H9 (cell line): ENCODE measurements around the gene CFAP57. TPM values are rescaled to one million over a fixed set of nuclear protein-coding genes. Genes with fewer than 3 reads are reported as not detected.

Experiments
- DNase-seq: peaks from one replicate; pipeline ENCODE4 v3.0.0-alpha.2; 2017
- H2AFZ ChIP-seq: one replicate; pipeline ENCODE4 v1.6.1; 2013; ENCODE audit warnings: mild to moderate bottlenecking, low read length, control low read depth, moderate library complexity
- H2AK5ac ChIP-seq: 2 replicates; pipeline ENCODE4 v1.6.1; 2013; ENCODE audit warnings: low read length, control low read depth, mixed read lengths; ENCODE audit not compliant: insufficient read length
- H2BK120ac ChIP-seq: one replicate; pipeline ENCODE4 v1.6.1; 2013; ENCODE audit warnings: low read depth, mild to moderate bottlenecking, low read length, control low read depth, inconsistent platforms; ENCODE audit not compliant: poor library complexity, severe bottlenecking
- H2BK12ac ChIP-seq: 2 replicates; pipeline ENCODE4 v1.6.1; 2013; ENCODE audit warnings: low read length, control low read depth, mixed read lengths, low read depth; ENCODE audit not compliant: insufficient read length
- H2BK15ac ChIP-seq: 2 replicates; pipeline ENCODE4 v1.6.1; 2013; ENCODE audit warnings: low read depth, low read length, control low read depth
- H2BK20ac ChIP-seq: one replicate; pipeline ENCODE4 v1.6.1; 2013; ENCODE audit warnings: low read depth, mild to moderate bottlenecking, low read length, control low read depth, inconsistent platforms; ENCODE audit not compliant: poor library complexity, severe bottlenecking
- H2BK5ac ChIP-seq: 2 replicates; pipeline ENCODE4 v1.6.1; 2013; ENCODE audit warnings: low read length, control low read depth, mixed read lengths; ENCODE audit not compliant: insufficient read length
- H3K14ac ChIP-seq: 2 replicates; pipeline ENCODE4 v1.6.1; 2013; ENCODE audit warnings: low read length, control low read depth; ENCODE audit not compliant: insufficient read depth
- H3K18ac ChIP-seq: 2 replicates; pipeline ENCODE4 v1.6.1; 2013; ENCODE audit warnings: low read depth, mild to moderate bottlenecking, mixed read lengths, low read length, control low read depth; ENCODE audit not compliant: insufficient read length
- H3K23ac ChIP-seq: 2 replicates; pipeline ENCODE4 v1.6.1; 2013; ENCODE audit warnings: low read length, control low read depth, mixed read lengths, low read depth; ENCODE audit not compliant: insufficient read length
- H3K23me2 ChIP-seq: 2 replicates; pipeline ENCODE4 v1.6.1; 2013; ENCODE audit warnings: low read depth, mild to moderate bottlenecking, mixed read lengths, low read length, control low read depth; ENCODE audit not compliant: insufficient read length, poor library complexity, severe bottlenecking
- H3K27ac ChIP-seq: 2 replicates; pipeline ENCODE4 v1.5.1; 2013; ENCODE audit warnings: low read length, control low read depth, mixed read lengths, low read depth; ENCODE audit not compliant: insufficient read length
- H3K27me3 ChIP-seq: 2 replicates; pipeline ENCODE4 v1.6.1; 2013; ENCODE audit warnings: low read length, control low read depth, inconsistent platforms; ENCODE audit not compliant: insufficient read depth
- H3K4ac ChIP-seq: 2 replicates; pipeline ENCODE4 v1.6.1; 2013; ENCODE audit warnings: low read depth, mild to moderate bottlenecking, control low read depth, inconsistent platforms, low read length, moderate library complexity
- H3K4me1 ChIP-seq: 2 replicates; pipeline ENCODE4 v1.6.1; 2013; ENCODE audit warnings: low read length, control low read depth, inconsistent platforms; ENCODE audit not compliant: insufficient read depth
- H3K4me2 ChIP-seq: 2 replicates; pipeline ENCODE4 v1.6.1; 2013; ENCODE audit warnings: low read length, control low read depth, mixed read lengths; ENCODE audit not compliant: insufficient read length, insufficient read depth
- H3K56ac ChIP-seq: 2 replicates; pipeline ENCODE4 v1.6.1; 2013; ENCODE audit warnings: low read depth, mild to moderate bottlenecking, mixed read lengths, low read length, control low read depth; ENCODE audit not compliant: insufficient read length
- H3K79me1 ChIP-seq: 2 replicates; pipeline ENCODE4 v1.6.1; 2013; ENCODE audit warnings: low read depth, mild to moderate bottlenecking, moderate library complexity, low read length, control low read depth, inconsistent platforms; ENCODE audit not compliant: insufficient read depth, poor library complexity, severe bottlenecking
- H3K79me2 ChIP-seq: 2 replicates; pipeline ENCODE4 v1.6.1; 2013; ENCODE audit warnings: low read length, control low read depth, inconsistent platforms; ENCODE audit not compliant: insufficient read depth
- H3K9ac ChIP-seq: 2 replicates; pipeline ENCODE4 v1.6.1; 2013; ENCODE audit warnings: low read length, control low read depth, mixed read lengths; ENCODE audit not compliant: insufficient read length; ENCODE audit errors: extremely low read depth
- H3K9me3 ChIP-seq: one replicate; pipeline ENCODE4 v1.6.1; 2013; ENCODE audit warnings: low read depth, low read length, inconsistent platforms; ENCODE audit not compliant: control insufficient read depth
- H3T11ph ChIP-seq: one replicate; pipeline ENCODE4 v1.6.1; 2013; ENCODE audit warnings: mild to moderate bottlenecking, low read length, control low read depth, inconsistent platforms
- H4K20me1 ChIP-seq: one replicate; pipeline ENCODE4 v1.6.1; 2013; ENCODE audit not compliant: control insufficient read depth, insufficient read length, insufficient read depth
- H4K5ac ChIP-seq: 2 replicates; pipeline ENCODE4 v1.6.1; 2013; ENCODE audit warnings: low read depth, mild to moderate bottlenecking, mixed read lengths, low read length, control low read depth; ENCODE audit not compliant: insufficient read length
- H4K8ac ChIP-seq: replicated peaks from 2 replicates; pipeline ENCODE4 v1.6.1; 2013; ENCODE audit warnings: low read length, control low read depth, mixed read lengths, low read depth; ENCODE audit not compliant: insufficient read length
- H4K91ac ChIP-seq: 2 replicates; pipeline ENCODE4 v1.6.1; 2013; ENCODE audit warnings: low read depth, mild to moderate bottlenecking, moderate library complexity, mixed read lengths, low read length, control low read depth; ENCODE audit not compliant: insufficient read length
- H3K27ac Mint-ChIP-seq, 3 experiments: 2 replicates in 2 of 3; 3 replicates in 1 of 3; pipeline ENCODE4 v1.8.0; 2020 to 2021; ENCODE audit warnings: mixed read lengths in 3 of 3, mild to moderate bottlenecking in 1 of 3, moderate library complexity in 1 of 3
- H3K27me3 Mint-ChIP-seq: 2 replicates; pipeline ENCODE4 v1.8.0; 2021; ENCODE audit warnings: low read depth, mild to moderate bottlenecking, moderate library complexity, mixed read lengths
- H3K36me3 Mint-ChIP-seq, 3 experiments: 2 replicates in 2 of 3; 3 replicates in 1 of 3; pipeline ENCODE4 v1.8.0; 2020 to 2021; ENCODE audit warnings: low read depth in 3 of 3, mixed read lengths in 3 of 3; ENCODE audit not compliant: insufficient read depth in 1 of 3
- H3K4me1 Mint-ChIP-seq, 2 experiments: 2 replicates each; pipeline ENCODE4 v1.8.0; 2020; ENCODE audit warnings: mixed read lengths in 2 of 2
- H3K4me3 Mint-ChIP-seq, 2 experiments: 2 replicates in 1 of 2; 3 replicates in 1 of 2; pipeline ENCODE4 v1.8.0; 2020 to 2021; ENCODE audit warnings: mild to moderate bottlenecking in 2 of 2, mixed read lengths in 2 of 2, moderate library complexity in 1 of 2
- H3K9me3 Mint-ChIP-seq, 2 experiments: 2 replicates in 1 of 2; 3 replicates in 1 of 2; pipeline ENCODE4 v1.8.0; 2020; ENCODE audit warnings: mild to moderate bottlenecking in 2 of 2, mixed read lengths in 2 of 2, moderate library complexity in 1 of 2
- WGBS: extraction: QIAGEN DNeasy Blood & Tissue Kit; methylation state at CpG from one replicate; pipeline ENCODE4 v1.1.7; 2013; ENCODE audit warnings: missing lambda C conversion rate, low lambda C conversion rate, mixed read lengths; ENCODE audit not compliant: insufficient read length; ENCODE audit errors: extremely low coverage; 5-methylcytosine and 5-hydroxymethylcytosine counted together
- total RNA-seq: library from RNA; stranded (reverse); gene quantifications from 2 replicates; pipeline ENCODE4 v1.2.1, GENCODE V29; 2021
- TF ChIP-seq, protein P1 (sequence below): fragments of 200-600 bp; sonication (generic); conservative IDR thresholded peaks from 3 replicates; pipeline ENCODE4 v1.8.0; 2021; ENCODE audit warnings: antibody characterized with exemption, mild to moderate bottlenecking

The CFAP57 gene
- total RNA-seq, 1 experiment from 2014 or later, result 0.33 TPM

DNA sequence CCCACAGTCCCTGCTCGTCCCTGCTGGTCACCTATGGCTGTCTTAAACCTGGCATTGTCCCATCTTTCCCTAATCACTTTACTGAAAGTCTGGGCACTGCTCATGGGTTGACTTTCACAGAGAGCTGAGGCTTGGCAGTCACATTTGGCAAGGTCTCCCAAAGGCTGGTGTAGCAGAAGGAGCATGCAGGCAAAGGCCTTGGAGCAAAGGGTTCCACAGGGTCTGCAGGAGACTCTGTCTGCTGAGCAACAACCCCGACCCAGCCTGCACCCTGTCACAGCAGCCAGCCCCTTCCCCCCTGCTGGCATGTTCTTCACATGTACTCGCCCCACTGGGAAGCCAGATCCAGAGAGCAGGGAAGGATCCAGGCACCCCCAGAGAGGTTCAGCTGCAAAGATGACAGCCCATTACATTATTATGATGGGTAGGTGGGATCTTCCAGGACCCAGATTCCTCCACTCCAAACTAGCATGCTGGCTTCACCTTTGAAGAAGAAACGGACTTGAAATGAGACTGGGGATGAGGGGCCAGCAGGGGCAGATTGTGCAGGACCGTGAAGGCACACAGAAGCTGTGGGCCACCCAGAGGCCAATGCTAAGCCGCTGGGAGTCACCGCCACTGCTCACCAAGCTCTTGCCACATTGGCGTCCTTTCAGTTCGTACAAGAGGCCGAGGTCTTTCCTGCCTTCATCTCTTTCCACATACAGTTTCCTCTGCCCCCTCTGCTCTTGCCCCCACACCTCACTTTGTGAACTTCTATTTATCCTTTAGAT lies 83.5 kb downstream of the CFAP57 start:
- no peak overlapping the region for H3K27ac Mint-ChIP-seq
- Histone ChIP-seq H4K91ac (no peak overlapping the region), H3K79me2 (no peaks in the 10 kb centered on the region; the same call in 1 of the 2 replicates), H2BK5ac (no peak overlapping the region), H2BK12ac (no peak overlapping the region), H2AK5ac (no peak overlapping the region), H3K56ac (no peak overlapping the region), H3K27me3 (no peaks in the 10 kb centered on the region), H3K9ac (no peak overlapping the region), H2AFZ (no peak overlapping the region), H3T11ph (no peak overlapping the region), H3K9me3 (peaks cover 28% of the 10 kb centered on the region), H3K4ac (no peak overlapping the region), H3K14ac (no peak overlapping the region), H4K20me1 (no peaks in the 10 kb centered on the region), H3K18ac (no peak overlapping the region), H3K4me2 (no peak overlapping the region), H2BK120ac (no peak overlapping the region), H3K79me1 (no peaks in the 10 kb centered on the region), H2BK20ac (no peak overlapping the region), H3K23ac (no peak overlapping the region), H2BK15ac (no peak overlapping the region), H4K8ac (no peak overlapping the region), H3K23me2 (no peaks in the 10 kb centered on the region), H4K5ac (no peak overlapping the region), H3K27ac (no peak overlapping the region), H3K4me1 (no peaks in the 10 kb centered on the region)
- H3K4me1 Mint-ChIP-seq, result no peaks in the 10 kb centered on the region
- H3K36me3 Mint-ChIP-seq, result peaks cover 6 to 15% (median 14%) of the 10 kb centered on the region in 3 experiments; a peak in 6 of 7 replicates
- H3K4me3 Mint-ChIP-seq, result no peak overlapping the region
- TF ChIP-seq, protein P1, sequence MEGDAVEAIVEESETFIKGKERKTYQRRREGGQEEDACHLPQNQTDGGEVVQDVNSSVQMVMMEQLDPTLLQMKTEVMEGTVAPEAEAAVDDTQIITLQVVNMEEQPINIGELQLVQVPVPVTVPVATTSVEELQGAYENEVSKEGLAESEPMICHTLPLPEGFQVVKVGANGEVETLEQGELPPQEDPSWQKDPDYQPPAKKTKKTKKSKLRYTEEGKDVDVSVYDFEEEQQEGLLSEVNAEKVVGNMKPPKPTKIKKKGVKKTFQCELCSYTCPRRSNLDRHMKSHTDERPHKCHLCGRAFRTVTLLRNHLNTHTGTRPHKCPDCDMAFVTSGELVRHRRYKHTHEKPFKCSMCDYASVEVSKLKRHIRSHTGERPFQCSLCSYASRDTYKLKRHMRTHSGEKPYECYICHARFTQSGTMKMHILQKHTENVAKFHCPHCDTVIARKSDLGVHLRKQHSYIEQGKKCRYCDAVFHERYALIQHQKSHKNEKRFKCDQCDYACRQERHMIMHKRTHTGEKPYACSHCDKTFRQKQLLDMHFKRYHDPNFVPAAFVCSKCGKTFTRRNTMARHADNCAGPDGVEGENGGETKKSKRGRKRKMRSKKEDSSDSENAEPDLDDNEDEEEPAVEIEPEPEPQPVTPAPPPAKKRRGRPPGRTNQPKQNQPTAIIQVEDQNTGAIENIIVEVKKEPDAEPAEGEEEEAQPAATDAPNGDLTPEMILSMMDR, result no peak
- H3K9me3 Mint-ChIP-seq, result peaks cover 42 to 48% of the 10 kb centered on the region in 2 experiments
- H3K27me3 Mint-ChIP-seq, result peaks cover 24% of the 10 kb centered on the region
- no peak for DNase-seq
- WGBS, result no CpG with 5 or more reads among the region's 10 CpGs
